ENCODE data around the gene KRTAP3-2.
"Not testable (repeated sequence)": the region's sequence is repeated elsewhere in the genome, so short reads cannot be mapped to it uniquely, and the experiment has no call there.

KRTAP3-2 gene

GRCh38 chr17:41040783-41041571 is 41.3 kb upstream of the KRTAP3-2 start, which contains the start of gene KRTAP1-1:
KRTAP1-1 (minus strand) TSS chr17:41041450; CDS start chr17:41041397, 53 bp downstream.
- H3K36me3 ChIP-seq (ENCODE audit: control insufficient read depth, insufficient read depth, low read length); H4K8ac ChIP-seq (ENCODE audit: low read depth, low read length); H3K56ac ChIP-seq (ENCODE audit: low read length); H3K27me3 ChIP-seq (ENCODE audit: insufficient read depth, low read length, poor library complexity); H3K79me2 ChIP-seq (ENCODE audit: control insufficient read depth, insufficient read depth, low read length); H3K4me2 ChIP-seq (ENCODE audit: low read length); H3K9ac ChIP-seq (ENCODE audit: low read length); H2BK5ac ChIP-seq (ENCODE audit: low read length); H3K4me1 ChIP-seq (ENCODE audit: control insufficient read depth, low read depth, low read length); DNase-seq; H2BK120ac ChIP-seq (ENCODE audit: low read depth, low read length); H3K18ac ChIP-seq (ENCODE audit: low read length); H3K4me3 ChIP-seq (ENCODE audit: low read length); H2AK5ac ChIP-seq (ENCODE audit: low read length); H3K27ac ChIP-seq (ENCODE audit: low read depth, low read length); H3K23ac ChIP-seq (ENCODE audit: low read length); H3K4ac ChIP-seq (ENCODE audit: low read depth, low read length); H4K5ac ChIP-seq (ENCODE audit: low read length); H2BK15ac ChIP-seq (replicated peaks; ENCODE audit: low read depth); H3K79me1 ChIP-seq (ENCODE audit: low read length): not testable (repeated sequence)
- no CpG with 5 or more reads among the region's 14 CpGs for WGBS (ENCODE audit: extremely low coverage, insufficient coverage, low lambda C conversion rate)

GRCh38 chr17:41037853-41038350 is 38.2 kb upstream of the KRTAP3-2 start:
- H2AK5ac ChIP-seq (ENCODE audit: low read length): no peak overlapping the region
- no peak overlapping the region for H3K23ac ChIP-seq (ENCODE audit: low read length)
- H3K4me1 ChIP-seq (ENCODE audit: control insufficient read depth, low read depth, low read length): no peaks in the 10 kb centered on the region
- no peak overlapping the region for H3K4ac ChIP-seq (ENCODE audit: low read depth, low read length)
- no peak overlapping the region for H2BK120ac ChIP-seq (ENCODE audit: low read depth, low read length)
- no peaks in the 10 kb centered on the region for H3K36me3 ChIP-seq (ENCODE audit: control insufficient read depth, insufficient read depth, low read length)
- no peak overlapping the region for H4K5ac ChIP-seq (ENCODE audit: low read length)
- no peak overlapping the region for H3K4me2 ChIP-seq (ENCODE audit: low read length)
- H4K8ac ChIP-seq (ENCODE audit: low read depth, low read length): no peak overlapping the region
- no peak overlapping the region for H3K56ac ChIP-seq (ENCODE audit: low read length)
- no peak for DNase-seq
- WGBS (ENCODE audit: extremely low coverage, insufficient coverage, low lambda C conversion rate): no CpG with 5 or more reads among the region's 2 CpGs
- no peak overlapping the region for H3K18ac ChIP-seq (ENCODE audit: low read length)
- H2BK5ac ChIP-seq (ENCODE audit: low read length): no peak overlapping the region
- no peaks in the 10 kb centered on the region for H3K79me2 ChIP-seq (ENCODE audit: control insufficient read depth, insufficient read depth, low read length)
- no peak overlapping the region for H3K27ac ChIP-seq (ENCODE audit: low read depth, low read length)
- no peak overlapping the region for H3K4me3 ChIP-seq (ENCODE audit: low read length)
- H3K79me1 ChIP-seq (ENCODE audit: low read length): no peaks in the 10 kb centered on the region
- no peak overlapping the region for H2BK15ac ChIP-seq (replicated peaks; ENCODE audit: low read depth)
- H3K9ac ChIP-seq (ENCODE audit: low read length): no peak overlapping the region
- no peaks in the 10 kb centered on the region for H3K27me3 ChIP-seq (ENCODE audit: insufficient read depth, low read length, poor library complexity)

- not testable (repeated sequence) for H3K56ac ChIP-seq (ENCODE audit: low read length); H3K23ac ChIP-seq (ENCODE audit: low read length); H3K79me1 ChIP-seq (ENCODE audit: low read length); H3K4me2 ChIP-seq (ENCODE audit: low read length); H4K5ac ChIP-seq (ENCODE audit: low read length); H4K8ac ChIP-seq (ENCODE audit: low read depth, low read length); H3K79me2 ChIP-seq (ENCODE audit: control insufficient read depth, insufficient read depth, low read length); H3K27ac ChIP-seq (ENCODE audit: low read depth, low read length); H3K4me1 ChIP-seq (ENCODE audit: control insufficient read depth, low read depth, low read length); H3K4me3 ChIP-seq (ENCODE audit: low read length); H2AK5ac ChIP-seq (ENCODE audit: low read length); DNase-seq; H2BK120ac ChIP-seq (ENCODE audit: low read depth, low read length); H3K36me3 ChIP-seq (ENCODE audit: control insufficient read depth, insufficient read depth, low read length); H3K27me3 ChIP-seq (ENCODE audit: insufficient read depth, low read length, poor library complexity); H3K9ac ChIP-seq (ENCODE audit: low read length); H3K4ac ChIP-seq (ENCODE audit: low read depth, low read length); H2BK5ac ChIP-seq (ENCODE audit: low read length); H2BK15ac ChIP-seq (replicated peaks; ENCODE audit: low read depth); H3K18ac ChIP-seq (ENCODE audit: low read length)
- WGBS (ENCODE audit: extremely low coverage, insufficient coverage, low lambda C conversion rate): no CpG with 5 or more reads among the region's 10 CpGs
Observed at GRCh38 chr17:41034346-41034935, 34.7 kb upstream of the KRTAP3-2 start, which contains the start of gene KRTAP1-3. KRTAP1-3 (minus strand) TSS chr17:41034874; CDS start chr17:41034821, 53 bp downstream.

- Histone ChIP-seq H3K56ac (ENCODE audit: low read length) (no peak within 1 kb of the TSS), H4K8ac (ENCODE audit: low read depth, low read length) (no peak within 1 kb of the TSS), H3K79me1 (ENCODE audit: low read length) (no peaks in the 10 kb centered on the region), H3K9ac (ENCODE audit: low read length) (no peak within 1 kb of the TSS), H3K27ac (ENCODE audit: low read depth, low read length) (no peak within 1 kb of the TSS), H2BK120ac (ENCODE audit: low read depth, low read length) (no peak within 1 kb of the TSS), H3K4me3 (ENCODE audit: low read length) (no peak within 1 kb of the TSS), H3K4me2 (ENCODE audit: low read length) (no peak within 1 kb of the TSS), H3K27me3 (ENCODE audit: insufficient read depth, low read length, poor library complexity) (no peaks in the 10 kb centered on the region), H4K5ac (ENCODE audit: low read length) (no peak within 1 kb of the TSS), H3K36me3 (ENCODE audit: control insufficient read depth, insufficient read depth, low read length) (no peaks in the 10 kb centered on the region), H3K23ac (ENCODE audit: low read length) (no peak within 1 kb of the TSS), H3K18ac (ENCODE audit: low read length) (no peak within 1 kb of the TSS), H2BK5ac (ENCODE audit: low read length) (no peak within 1 kb of the TSS), H3K79me2 (ENCODE audit: control insufficient read depth, insufficient read depth, low read length) (no peaks in the 10 kb centered on the region), H3K4ac (ENCODE audit: low read depth, low read length) (no peak within 1 kb of the TSS), H2AK5ac (ENCODE audit: low read length) (no peak within 1 kb of the TSS), H2BK15ac (replicated peaks; ENCODE audit: low read depth) (no peak within 1 kb of the TSS), H3K4me1 (ENCODE audit: control insufficient read depth, low read depth, low read length) (no peaks in the 10 kb centered on the region)
- DNase-seq: no peak
- no CpG with 5 or more reads among the region's 12 CpGs for WGBS (ENCODE audit: extremely low coverage, insufficient coverage, low lambda C conversion rate)
Observed at GRCh38 chr17:41029633-41030245, 30.0 kb upstream of the KRTAP3-2 start, which contains the start of gene KRTAP1-4. KRTAP1-4 (minus strand) TSS chr17:41030195; CDS start chr17:41030078, 117 bp downstream.

GRCh38 chr17:41026715-41027471 is 27.2 kb upstream of the KRTAP3-2 start, which contains the start of gene KRTAP1-5:
KRTAP1-5 (minus strand) TSS chr17:41027208; CDS start chr17:41027155, 53 bp downstream.
- H3K4me1 ChIP-seq (ENCODE audit: control insufficient read depth, low read depth, low read length): no peaks in the 10 kb centered on the region
- H3K4me3 ChIP-seq (ENCODE audit: low read length): no peak within 1 kb of the TSS
- H3K18ac ChIP-seq (ENCODE audit: low read length): no peak within 1 kb of the TSS
- no peak within 1 kb of the TSS for H2BK5ac ChIP-seq (ENCODE audit: low read length)
- H2AK5ac ChIP-seq (ENCODE audit: low read length): no peak within 1 kb of the TSS
- no peaks in the 10 kb centered on the region for H3K79me2 ChIP-seq (ENCODE audit: control insufficient read depth, insufficient read depth, low read length)
- no peak within 1 kb of the TSS for H3K4me2 ChIP-seq (ENCODE audit: low read length)
- H4K5ac ChIP-seq (ENCODE audit: low read length): no peak within 1 kb of the TSS
- no peak within 1 kb of the TSS for H4K8ac ChIP-seq (ENCODE audit: low read depth, low read length)
- H3K9ac ChIP-seq (ENCODE audit: low read length): no peak within 1 kb of the TSS
- no peak within 1 kb of the TSS for H3K4ac ChIP-seq (ENCODE audit: low read depth, low read length)
- H3K56ac ChIP-seq (ENCODE audit: low read length): no peak within 1 kb of the TSS
- no peaks in the 10 kb centered on the region for H3K27me3 ChIP-seq (ENCODE audit: insufficient read depth, low read length, poor library complexity)
- no peaks in the 10 kb centered on the region for H3K79me1 ChIP-seq (ENCODE audit: low read length)
- no peaks in the 10 kb centered on the region for H3K36me3 ChIP-seq (ENCODE audit: control insufficient read depth, insufficient read depth, low read length)
- no CpG with 5 or more reads among the region's 9 CpGs for WGBS (ENCODE audit: extremely low coverage, insufficient coverage, low lambda C conversion rate)
- H2BK15ac ChIP-seq (replicated peaks; ENCODE audit: low read depth): no peak within 1 kb of the TSS
- H3K23ac ChIP-seq (ENCODE audit: low read length): no peak within 1 kb of the TSS
- H3K27ac ChIP-seq (ENCODE audit: low read depth, low read length): no peak within 1 kb of the TSS
- no peak within 1 kb of the TSS for H2BK120ac ChIP-seq (ENCODE audit: low read depth, low read length)
- no peak for DNase-seq

All from mesendoderm (in vitro differentiated cells).